ENCODE measurements around the gene FAM135A. TPM values are rescaled to one million over a fixed set of nuclear protein-coding genes. Genes with fewer than 3 reads are reported as not detected.

The FAM135A gene
- total and polyA plus RNA-seq, 2 of the 13 experiments (the other 11 are each of a cell fraction or from before 2014, with no cell fraction given), result 26.9 to 31.5 TPM

DNA sequence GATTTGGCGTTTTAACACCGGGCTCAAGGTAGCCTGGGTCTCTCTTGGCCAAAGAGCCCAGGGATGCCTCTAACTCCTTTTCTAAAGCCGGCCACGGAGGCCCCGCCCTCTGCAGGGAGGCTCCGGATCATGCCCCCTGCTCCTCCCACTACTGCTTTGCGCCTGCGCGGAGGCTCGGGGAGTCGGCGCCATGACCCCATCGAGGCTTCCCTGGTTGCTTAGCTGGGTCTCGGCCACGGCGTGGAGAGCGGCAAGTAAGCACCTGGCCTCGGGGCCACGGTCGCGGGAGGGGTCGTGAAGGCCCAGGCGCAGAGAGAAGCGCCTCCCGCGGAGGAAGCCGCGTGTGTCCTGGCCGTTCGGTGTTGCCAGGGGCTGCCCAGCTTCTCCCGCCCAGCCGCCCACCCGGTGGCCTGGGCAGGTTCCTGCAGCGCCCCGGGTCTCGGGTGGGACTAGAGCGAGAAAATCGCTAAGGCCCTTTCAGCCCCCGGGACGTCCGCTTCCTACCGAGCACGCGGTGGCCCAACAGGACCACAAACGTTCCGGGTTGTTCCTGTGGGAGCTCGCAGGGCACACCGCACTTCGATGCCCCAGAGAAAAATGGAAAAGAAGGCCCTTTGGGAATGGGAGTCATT lies 153.6 kb downstream of the FAM135A start, which contains the start of gene SDHAF4 (continued):
- TF ChIP-seq, protein P1, sequence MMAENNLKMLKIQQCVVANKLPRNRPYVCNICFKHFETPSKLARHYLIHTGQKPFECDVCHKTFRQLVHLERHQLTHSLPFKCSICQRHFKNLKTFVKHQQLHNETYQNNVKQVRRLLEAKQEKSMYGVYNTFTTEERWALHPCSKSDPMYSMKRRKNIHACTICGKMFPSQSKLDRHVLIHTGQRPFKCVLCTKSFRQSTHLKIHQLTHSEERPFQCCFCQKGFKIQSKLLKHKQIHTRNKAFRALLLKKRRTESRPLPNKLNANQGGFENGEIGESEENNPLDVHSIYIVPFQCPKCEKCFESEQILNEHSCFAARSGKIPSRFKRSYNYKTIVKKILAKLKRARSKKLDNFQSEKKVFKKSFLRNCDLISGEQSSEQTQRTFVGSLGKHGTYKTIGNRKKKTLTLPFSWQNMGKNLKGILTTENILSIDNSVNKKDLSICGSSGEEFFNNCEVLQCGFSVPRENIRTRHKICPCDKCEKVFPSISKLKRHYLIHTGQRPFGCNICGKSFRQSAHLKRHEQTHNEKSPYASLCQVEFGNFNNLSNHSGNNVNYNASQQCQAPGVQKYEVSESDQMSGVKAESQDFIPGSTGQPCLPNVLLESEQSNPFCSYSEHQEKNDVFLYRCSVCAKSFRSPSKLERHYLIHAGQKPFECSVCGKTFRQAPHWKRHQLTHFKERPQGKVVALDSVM (CRISPR knock-in tag; IDR thresholded peaks at IDR 0.05), result no peak
- TF ChIP-seq, protein P2, sequence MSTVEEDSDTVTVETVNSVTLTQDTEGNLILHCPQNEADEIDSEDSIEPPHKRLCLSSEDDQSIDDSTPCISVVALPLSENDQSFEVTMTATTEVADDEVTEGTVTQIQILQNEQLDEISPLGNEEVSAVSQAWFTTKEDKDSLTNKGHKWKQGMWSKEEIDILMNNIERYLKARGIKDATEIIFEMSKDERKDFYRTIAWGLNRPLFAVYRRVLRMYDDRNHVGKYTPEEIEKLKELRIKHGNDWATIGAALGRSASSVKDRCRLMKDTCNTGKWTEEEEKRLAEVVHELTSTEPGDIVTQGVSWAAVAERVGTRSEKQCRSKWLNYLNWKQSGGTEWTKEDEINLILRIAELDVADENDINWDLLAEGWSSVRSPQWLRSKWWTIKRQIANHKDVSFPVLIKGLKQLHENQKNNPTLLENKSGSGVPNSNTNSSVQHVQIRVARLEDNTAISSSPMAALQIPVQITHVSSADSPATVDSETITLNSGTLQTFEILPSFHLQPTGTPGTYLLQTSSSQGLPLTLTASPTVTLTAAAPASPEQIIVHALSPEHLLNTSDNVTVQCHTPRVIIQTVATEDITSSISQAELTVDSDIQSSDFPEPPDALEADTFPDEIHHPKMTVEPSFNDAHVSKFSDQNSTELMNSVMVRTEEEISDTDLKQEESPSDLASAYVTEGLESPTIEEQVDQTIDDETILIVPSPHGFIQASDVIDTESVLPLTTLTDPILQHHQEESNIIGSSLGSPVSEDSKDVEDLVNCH (CRISPR knock-in tag; IDR thresholded peaks at IDR 0.05), result no peak
- peak; percentile 72; the same call in 1 of the 2 replicates for TF ChIP-seq ZNF788 (CRISPR knock-in tag; IDR thresholded peaks at IDR 0.05; ENCODE audit: borderline replicate concordance)
- no peak for TF ChIP-seq SNRNP70 (IDR thresholded peaks at IDR 0.05; ENCODE audit: low read depth, low read length)
- no peak for TF ChIP-seq TCF7 (IDR thresholded peaks at IDR 0.05; ENCODE audit: low read depth)
- TF ChIP-seq, protein P3, sequence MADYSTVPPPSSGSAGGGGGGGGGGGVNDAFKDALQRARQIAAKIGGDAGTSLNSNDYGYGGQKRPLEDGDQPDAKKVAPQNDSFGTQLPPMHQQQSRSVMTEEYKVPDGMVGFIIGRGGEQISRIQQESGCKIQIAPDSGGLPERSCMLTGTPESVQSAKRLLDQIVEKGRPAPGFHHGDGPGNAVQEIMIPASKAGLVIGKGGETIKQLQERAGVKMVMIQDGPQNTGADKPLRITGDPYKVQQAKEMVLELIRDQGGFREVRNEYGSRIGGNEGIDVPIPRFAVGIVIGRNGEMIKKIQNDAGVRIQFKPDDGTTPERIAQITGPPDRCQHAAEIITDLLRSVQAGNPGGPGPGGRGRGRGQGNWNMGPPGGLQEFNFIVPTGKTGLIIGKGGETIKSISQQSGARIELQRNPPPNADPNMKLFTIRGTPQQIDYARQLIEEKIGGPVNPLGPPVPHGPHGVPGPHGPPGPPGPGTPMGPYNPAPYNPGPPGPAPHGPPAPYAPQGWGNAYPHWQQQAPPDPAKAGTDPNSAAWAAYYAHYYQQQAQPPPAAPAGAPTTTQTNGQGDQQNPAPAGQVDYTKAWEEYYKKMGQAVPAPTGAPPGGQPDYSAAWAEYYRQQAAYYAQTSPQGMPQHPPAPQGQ (CRISPR knock-in tag; IDR thresholded peaks at IDR 0.05; ENCODE audit: borderline replicate concordance), result no peak
- 0 out of 2 replicates have a peak, but pooled peaks have one; percentile 56 for TF ChIP-seq ZBTB3 (CRISPR knock-in tag; IDR thresholded peaks at IDR 0.05; ENCODE audit: borderline replicate concordance, low read depth)
- TF ChIP-seq, protein P4, sequence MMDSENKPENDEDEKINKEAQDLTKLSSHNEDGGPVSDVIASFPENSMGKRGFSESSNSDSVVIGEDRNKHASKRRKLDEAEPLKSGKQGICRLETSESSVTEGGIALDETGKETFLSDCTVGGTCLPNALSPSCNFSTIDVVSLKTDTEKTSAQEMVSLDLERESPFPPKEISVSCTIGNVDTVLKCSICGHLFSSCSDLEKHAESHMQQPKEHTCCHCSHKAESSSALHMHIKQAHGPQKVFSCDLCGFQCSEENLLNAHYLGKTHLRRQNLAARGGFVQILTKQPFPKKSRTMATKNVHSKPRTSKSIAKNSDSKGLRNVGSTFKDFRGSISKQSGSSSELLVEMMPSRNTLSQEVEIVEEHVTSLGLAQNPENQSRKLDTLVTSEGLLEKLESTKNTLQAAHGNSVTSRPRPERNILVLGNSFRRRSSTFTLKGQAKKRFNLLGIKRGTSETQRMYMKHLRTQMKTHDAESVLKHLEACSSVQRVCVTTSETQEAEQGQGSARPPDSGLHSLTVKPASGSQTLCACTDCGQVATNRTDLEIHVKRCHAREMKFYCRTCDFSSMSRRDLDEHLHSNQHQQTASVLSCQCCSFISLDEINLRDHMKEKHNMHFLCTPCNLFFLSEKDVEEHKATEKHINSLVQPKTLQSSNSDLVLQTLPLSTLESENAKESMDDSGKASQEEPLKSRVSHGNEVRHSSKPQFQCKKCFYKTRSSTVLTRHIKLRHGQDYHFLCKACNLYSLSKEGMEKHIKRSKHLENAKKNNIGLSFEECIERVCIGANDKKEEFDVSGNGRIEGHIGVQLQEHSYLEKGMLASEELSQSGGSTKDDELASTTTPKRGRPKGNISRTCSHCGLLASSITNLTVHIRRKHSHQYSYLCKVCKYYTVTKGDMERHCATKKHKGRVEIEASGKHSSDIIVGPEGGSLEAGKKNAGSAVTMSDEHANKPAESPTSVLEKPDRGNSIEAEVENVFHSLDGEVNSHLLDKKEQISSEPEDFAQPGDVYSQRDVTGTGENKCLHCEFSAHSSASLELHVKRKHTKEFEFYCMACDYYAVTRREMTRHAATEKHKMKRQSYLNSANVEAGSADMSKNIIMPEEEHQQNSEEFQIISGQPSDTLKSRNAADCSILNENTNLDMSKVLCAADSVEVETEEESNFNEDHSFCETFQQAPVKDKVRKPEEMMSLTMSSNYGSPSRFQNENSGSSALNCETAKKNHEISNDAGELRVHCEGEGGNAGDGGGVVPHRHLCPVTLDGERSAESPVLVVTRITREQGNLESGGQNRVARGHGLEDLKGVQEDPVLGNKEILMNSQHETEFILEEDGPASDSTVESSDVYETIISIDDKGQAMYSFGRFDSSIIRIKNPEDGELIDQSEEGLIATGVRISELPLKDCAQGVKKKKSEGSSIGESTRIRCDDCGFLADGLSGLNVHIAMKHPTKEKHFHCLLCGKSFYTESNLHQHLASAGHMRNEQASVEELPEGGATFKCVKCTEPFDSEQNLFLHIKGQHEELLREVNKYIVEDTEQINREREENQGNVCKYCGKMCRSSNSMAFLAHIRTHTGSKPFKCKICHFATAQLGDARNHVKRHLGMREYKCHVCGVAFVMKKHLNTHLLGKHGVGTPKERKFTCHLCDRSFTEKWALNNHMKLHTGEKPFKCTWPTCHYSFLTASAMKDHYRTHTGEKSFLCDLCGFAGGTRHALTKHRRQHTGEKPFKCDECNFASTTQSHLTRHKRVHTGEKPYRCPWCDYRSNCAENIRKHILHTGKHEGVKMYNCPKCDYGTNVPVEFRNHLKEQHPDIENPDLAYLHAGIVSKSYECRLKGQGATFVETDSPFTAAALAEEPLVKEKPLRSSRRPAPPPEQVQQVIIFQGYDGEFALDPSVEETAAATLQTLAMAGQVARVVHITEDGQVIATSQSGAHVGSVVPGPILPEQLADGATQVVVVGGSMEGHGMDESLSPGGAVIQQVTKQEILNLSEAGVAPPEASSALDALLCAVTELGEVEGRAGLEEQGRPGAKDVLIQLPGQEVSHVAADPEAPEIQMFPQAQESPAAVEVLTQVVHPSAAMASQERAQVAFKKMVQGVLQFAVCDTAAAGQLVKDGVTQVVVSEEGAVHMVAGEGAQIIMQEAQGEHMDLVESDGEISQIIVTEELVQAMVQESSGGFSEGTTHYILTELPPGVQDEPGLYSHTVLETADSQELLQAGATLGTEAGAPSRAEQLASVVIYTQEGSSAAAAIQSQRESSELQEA (CRISPR knock-in tag; IDR thresholded peaks at IDR 0.05; ENCODE audit: not compliant biosample characterization), result peak; percentile 42
- TF ChIP-seq, protein P5, sequence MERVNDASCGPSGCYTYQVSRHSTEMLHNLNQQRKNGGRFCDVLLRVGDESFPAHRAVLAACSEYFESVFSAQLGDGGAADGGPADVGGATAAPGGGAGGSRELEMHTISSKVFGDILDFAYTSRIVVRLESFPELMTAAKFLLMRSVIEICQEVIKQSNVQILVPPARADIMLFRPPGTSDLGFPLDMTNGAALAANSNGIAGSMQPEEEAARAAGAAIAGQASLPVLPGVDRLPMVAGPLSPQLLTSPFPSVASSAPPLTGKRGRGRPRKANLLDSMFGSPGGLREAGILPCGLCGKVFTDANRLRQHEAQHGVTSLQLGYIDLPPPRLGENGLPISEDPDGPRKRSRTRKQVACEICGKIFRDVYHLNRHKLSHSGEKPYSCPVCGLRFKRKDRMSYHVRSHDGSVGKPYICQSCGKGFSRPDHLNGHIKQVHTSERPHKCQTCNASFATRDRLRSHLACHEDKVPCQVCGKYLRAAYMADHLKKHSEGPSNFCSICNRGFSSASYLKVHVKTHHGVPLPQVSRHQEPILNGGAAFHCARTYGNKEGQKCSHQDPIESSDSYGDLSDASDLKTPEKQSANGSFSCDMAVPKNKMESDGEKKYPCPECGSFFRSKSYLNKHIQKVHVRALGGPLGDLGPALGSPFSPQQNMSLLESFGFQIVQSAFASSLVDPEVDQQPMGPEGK (CRISPR knock-in tag; IDR thresholded peaks at IDR 0.05), result peak; percentile 44; the same call in 1 of the 2 replicates
- TF ChIP-seq FOXM1 (CRISPR knock-in tag; IDR thresholded peaks at IDR 0.05), result no peak
